ENCODE results near the gene HS3ST6. TPM values are rescaled to one million over a fixed set of nuclear protein-coding genes. Genes with fewer than 3 reads are reported as not detected.

Gene HS3ST6
- total and polyA plus RNA-seq, 2 of the 13 experiments (the other 11 are each of a cell fraction or from before 2014, with no cell fraction given) = not detected

DNA sequence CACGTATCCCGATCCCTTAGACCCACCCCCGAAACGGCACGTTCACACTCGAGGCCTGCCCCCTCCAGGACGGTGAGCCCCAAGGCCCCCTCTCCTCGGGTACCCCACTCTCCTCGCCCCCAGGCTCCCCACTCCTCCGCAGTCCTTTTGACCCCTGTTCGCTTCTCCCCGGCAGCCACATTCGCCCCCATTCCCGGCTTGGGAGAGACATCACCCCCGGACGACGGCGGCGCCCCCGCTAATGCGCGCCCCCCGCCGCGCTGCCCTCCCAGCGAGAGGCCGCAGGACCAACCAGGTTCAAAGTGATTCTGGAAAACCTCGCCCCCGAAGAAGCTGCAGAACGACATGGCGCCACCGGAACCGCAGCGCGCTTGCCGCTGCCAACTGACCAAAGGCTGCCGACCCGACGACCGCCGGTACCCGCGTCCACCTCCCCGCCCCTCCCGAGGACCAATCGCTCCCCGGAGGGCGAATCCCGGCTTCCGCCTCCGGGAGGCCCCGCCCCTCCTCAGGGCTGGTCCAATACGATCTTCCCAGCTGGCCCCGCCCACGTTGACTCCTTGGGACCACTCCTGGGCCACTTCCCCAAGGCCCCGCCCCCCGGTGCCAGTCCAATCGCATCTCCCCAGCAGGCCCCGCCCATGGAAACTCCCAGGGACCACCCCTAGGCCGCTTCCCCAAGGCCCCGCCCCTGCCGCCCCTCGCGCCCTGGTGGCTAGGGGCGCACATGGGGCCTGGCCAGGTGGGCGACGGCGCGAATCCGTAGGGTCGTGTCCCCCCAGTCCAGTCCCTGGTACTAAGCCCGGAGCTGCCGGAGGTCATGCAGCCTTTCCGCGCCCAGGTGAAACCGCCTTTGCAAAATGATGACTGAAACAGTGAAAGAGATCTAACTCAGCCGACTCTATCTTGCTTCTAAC lies 24.9 kb upstream of the HS3ST6 start, which contains the start of gene MSRB1 (continued):
- peak; percentile 89 for TF ChIP-seq ZSCAN22 (CRISPR knock-in tag; IDR thresholded peaks at IDR 0.05)
- TF ChIP-seq, protein P1, sequence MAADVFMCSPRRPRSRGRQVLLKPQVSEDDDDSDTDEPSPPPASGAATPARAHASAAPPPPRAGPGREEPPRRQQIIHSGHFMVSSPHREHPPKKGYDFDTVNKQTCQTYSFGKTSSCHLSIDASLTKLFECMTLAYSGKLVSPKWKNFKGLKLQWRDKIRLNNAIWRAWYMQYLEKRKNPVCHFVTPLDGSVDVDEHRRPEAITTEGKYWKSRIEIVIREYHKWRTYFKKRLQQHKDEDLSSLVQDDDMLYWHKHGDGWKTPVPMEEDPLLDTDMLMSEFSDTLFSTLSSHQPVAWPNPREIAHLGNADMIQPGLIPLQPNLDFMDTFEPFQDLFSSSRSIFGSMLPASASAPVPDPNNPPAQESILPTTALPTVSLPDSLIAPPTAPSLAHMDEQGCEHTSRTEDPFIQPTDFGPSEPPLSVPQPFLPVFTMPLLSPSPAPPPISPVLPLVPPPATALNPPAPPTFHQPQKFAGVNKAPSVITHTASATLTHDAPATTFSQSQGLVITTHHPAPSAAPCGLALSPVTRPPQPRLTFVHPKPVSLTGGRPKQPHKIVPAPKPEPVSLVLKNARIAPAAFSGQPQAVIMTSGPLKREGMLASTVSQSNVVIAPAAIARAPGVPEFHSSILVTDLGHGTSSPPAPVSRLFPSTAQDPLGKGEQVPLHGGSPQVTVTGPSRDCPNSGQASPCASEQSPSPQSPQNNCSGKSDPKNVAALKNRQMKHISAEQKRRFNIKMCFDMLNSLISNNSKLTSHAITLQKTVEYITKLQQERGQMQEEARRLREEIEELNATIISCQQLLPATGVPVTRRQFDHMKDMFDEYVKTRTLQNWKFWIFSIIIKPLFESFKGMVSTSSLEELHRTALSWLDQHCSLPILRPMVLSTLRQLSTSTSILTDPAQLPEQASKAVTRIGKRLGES (CRISPR knock-in tag; IDR thresholded peaks at IDR 0.05; ENCODE audit: borderline replicate concordance) = no peak
- TF ChIP-seq ZNF230 (CRISPR knock-in tag; IDR thresholded peaks at IDR 0.05) = 0 out of 2 replicates have a peak, but pooled peaks have one; percentile 60
- TF ChIP-seq, protein P2, sequence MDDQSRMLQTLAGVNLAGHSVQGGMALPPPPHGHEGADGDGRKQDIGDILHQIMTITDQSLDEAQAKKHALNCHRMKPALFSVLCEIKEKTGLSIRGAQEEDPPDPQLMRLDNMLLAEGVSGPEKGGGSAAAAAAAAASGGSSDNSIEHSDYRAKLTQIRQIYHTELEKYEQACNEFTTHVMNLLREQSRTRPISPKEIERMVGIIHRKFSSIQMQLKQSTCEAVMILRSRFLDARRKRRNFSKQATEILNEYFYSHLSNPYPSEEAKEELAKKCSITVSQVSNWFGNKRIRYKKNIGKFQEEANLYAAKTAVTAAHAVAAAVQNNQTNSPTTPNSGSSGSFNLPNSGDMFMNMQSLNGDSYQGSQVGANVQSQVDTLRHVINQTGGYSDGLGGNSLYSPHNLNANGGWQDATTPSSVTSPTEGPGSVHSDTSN (CRISPR knock-in tag; IDR thresholded peaks at IDR 0.05; ENCODE audit: borderline replicate concordance) = no peak
- peak; percentile 36; the same call in 1 of the 2 replicates for TF ChIP-seq NRL (CRISPR knock-in tag; IDR thresholded peaks at IDR 0.05; ENCODE audit: borderline replicate concordance)
- TF ChIP-seq GFI1 (CRISPR knock-in tag; IDR thresholded peaks at IDR 0.05; ENCODE audit: borderline replicate concordance) = no peak
- TF ChIP-seq, protein P3, sequence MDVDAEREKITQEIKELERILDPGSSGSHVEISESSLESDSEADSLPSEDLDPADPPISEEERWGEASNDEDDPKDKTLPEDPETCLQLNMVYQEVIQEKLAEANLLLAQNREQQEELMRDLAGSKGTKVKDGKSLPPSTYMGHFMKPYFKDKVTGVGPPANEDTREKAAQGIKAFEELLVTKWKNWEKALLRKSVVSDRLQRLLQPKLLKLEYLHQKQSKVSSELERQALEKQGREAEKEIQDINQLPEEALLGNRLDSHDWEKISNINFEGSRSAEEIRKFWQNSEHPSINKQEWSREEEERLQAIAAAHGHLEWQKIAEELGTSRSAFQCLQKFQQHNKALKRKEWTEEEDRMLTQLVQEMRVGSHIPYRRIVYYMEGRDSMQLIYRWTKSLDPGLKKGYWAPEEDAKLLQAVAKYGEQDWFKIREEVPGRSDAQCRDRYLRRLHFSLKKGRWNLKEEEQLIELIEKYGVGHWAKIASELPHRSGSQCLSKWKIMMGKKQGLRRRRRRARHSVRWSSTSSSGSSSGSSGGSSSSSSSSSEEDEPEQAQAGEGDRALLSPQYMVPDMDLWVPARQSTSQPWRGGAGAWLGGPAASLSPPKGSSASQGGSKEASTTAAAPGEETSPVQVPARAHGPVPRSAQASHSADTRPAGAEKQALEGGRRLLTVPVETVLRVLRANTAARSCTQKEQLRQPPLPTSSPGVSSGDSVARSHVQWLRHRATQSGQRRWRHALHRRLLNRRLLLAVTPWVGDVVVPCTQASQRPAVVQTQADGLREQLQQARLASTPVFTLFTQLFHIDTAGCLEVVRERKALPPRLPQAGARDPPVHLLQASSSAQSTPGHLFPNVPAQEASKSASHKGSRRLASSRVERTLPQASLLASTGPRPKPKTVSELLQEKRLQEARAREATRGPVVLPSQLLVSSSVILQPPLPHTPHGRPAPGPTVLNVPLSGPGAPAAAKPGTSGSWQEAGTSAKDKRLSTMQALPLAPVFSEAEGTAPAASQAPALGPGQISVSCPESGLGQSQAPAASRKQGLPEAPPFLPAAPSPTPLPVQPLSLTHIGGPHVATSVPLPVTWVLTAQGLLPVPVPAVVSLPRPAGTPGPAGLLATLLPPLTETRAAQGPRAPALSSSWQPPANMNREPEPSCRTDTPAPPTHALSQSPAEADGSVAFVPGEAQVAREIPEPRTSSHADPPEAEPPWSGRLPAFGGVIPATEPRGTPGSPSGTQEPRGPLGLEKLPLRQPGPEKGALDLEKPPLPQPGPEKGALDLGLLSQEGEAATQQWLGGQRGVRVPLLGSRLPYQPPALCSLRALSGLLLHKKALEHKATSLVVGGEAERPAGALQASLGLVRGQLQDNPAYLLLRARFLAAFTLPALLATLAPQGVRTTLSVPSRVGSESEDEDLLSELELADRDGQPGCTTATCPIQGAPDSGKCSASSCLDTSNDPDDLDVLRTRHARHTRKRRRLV (CRISPR knock-in tag; IDR thresholded peaks at IDR 0.05) = peak; percentile 67; the same call in 1 of the 2 replicates
- TF ChIP-seq ZNF768 (CRISPR knock-in tag; IDR thresholded peaks at IDR 0.05) = no peak
- no peak for TF ChIP-seq RFXANK (CRISPR knock-in tag; IDR thresholded peaks at IDR 0.05)
- TF ChIP-seq ZMYM4 (CRISPR knock-in tag; IDR thresholded peaks at IDR 0.05) = peak; percentile 8; the same call in 1 of the 2 replicates
- TF ChIP-seq, protein P4, sequence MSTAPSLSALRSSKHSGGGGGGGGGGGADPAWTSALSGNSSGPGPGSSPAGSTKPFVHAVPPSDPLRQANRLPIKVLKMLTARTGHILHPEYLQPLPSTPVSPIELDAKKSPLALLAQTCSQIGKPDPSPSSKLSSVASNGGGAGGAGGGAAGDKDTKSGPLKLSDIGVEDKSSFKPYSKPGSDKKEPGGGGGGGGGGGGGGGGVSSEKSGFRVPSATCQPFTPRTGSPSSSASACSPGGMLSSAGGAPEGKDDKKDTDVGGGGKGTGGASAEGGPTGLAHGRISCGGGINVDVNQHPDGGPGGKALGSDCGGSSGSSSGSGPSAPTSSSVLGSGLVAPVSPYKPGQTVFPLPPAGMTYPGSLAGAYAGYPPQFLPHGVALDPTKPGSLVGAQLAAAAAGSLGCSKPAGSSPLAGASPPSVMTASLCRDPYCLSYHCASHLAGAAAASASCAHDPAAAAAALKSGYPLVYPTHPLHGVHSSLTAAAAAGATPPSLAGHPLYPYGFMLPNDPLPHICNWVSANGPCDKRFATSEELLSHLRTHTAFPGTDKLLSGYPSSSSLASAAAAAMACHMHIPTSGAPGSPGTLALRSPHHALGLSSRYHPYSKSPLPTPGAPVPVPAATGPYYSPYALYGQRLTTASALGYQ (CRISPR knock-in tag; IDR thresholded peaks at IDR 0.05) = no peak
- TF ChIP-seq, protein P5, sequence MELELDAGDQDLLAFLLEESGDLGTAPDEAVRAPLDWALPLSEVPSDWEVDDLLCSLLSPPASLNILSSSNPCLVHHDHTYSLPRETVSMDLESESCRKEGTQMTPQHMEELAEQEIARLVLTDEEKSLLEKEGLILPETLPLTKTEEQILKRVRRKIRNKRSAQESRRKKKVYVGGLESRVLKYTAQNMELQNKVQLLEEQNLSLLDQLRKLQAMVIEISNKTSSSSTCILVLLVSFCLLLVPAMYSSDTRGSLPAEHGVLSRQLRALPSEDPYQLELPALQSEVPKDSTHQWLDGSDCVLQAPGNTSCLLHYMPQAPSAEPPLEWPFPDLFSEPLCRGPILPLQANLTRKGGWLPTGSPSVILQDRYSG (CRISPR knock-in tag; IDR thresholded peaks at IDR 0.05) = no peak
- no peak for TF ChIP-seq ZMYM2 (CRISPR knock-in tag; IDR thresholded peaks at IDR 0.05)
- no peak for TF ChIP-seq SUZ12 (IDR thresholded peaks at IDR 0.05; ENCODE audit: low read depth, low read length)
- TF ChIP-seq, protein P6, sequence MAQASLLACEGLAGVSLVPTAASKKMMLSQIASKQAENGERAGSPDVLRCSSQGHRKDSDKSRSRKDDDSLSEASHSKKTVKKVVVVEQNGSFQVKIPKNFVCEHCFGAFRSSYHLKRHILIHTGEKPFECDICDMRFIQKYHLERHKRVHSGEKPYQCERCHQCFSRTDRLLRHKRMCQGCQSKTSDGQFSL (CRISPR knock-in tag; IDR thresholded peaks at IDR 0.05) = no peak
